Neuronal stem cell (in vitro differentiated cells): ENCODE data around the gene TRERF1.

ENCODE experiments used
- DNase-seq: peaks from one replicate; pipeline ENCODE4 v3.0.0-alpha.2; 2013; ENCODE audit warnings: low spot score
- H2AFZ ChIP-seq: one replicate; pipeline ENCODE4 v1.6.1; 2013; ENCODE audit warnings: mild to moderate bottlenecking, low read length, inconsistent platforms
- H2AK5ac ChIP-seq: 2 replicates; pipeline ENCODE4 v1.6.1; 2013; ENCODE audit warnings: low read depth, mild to moderate bottlenecking, inconsistent platforms, low read length, moderate library complexity, mixed read lengths
- H2BK120ac ChIP-seq: 2 replicates; pipeline ENCODE4 v1.6.1; 2013; ENCODE audit warnings: low read depth, mild to moderate bottlenecking, inconsistent platforms, low read length, moderate library complexity, mixed read lengths
- H2BK12ac ChIP-seq: one replicate; pipeline ENCODE4 v1.6.1; 2013; ENCODE audit warnings: low read length, inconsistent platforms
- H2BK15ac ChIP-seq: 2 replicates; pipeline ENCODE4 v1.6.1; 2013; ENCODE audit warnings: mild to moderate bottlenecking, low read length, inconsistent platforms, mixed read lengths
- H2BK5ac ChIP-seq: one replicate; pipeline ENCODE4 v1.6.1; 2013; ENCODE audit warnings: inconsistent platforms, mild to moderate bottlenecking, low read length, moderate library complexity
- H3K14ac ChIP-seq: one replicate; pipeline ENCODE4 v1.6.1; 2013; ENCODE audit warnings: low read length, inconsistent platforms
- H3K18ac ChIP-seq: 2 replicates; pipeline ENCODE4 v1.6.1; 2013; ENCODE audit warnings: low read length, inconsistent platforms
- H3K23ac ChIP-seq: 2 replicates; pipeline ENCODE4 v1.6.1; 2013; ENCODE audit warnings: low read depth, mild to moderate bottlenecking, mixed read lengths, low read length, inconsistent platforms; ENCODE audit not compliant: poor library complexity
- H3K27ac ChIP-seq: replicated peaks from 3 replicates; pipeline ENCODE4 v1.5.1; 2013; ENCODE audit warnings: low read length, inconsistent platforms
- H3K27me3 ChIP-seq, 3 experiments: 2 replicates each; pipeline ENCODE4 v1.6.1; 2013; ENCODE audit warnings: low read length in 3 of 3, mild to moderate bottlenecking in 2 of 3, inconsistent platforms in 1 of 3, low read depth in 1 of 3, mixed read lengths in 1 of 3, moderate library complexity in 1 of 3; ENCODE audit not compliant: control insufficient read depth in 3 of 3, insufficient read depth in 3 of 3
- H3K36me3 ChIP-seq, 2 donors: replicated peaks in 1 of 2; 2 replicates each; pipeline ENCODE4 v1.6.1; 2013; ENCODE audit warnings: low read length in 2 of 2; ENCODE audit not compliant: control insufficient read depth in 2 of 2, insufficient read depth in 2 of 2
- H3K4ac ChIP-seq: 2 replicates; pipeline ENCODE4 v1.6.1; 2013; ENCODE audit warnings: inconsistent platforms, mild to moderate bottlenecking, low read length, moderate library complexity
- H3K4me1 ChIP-seq, 2 donors: 1 replicate in 1 of 2; 2 replicates in 1 of 2; pipeline ENCODE4 v1.6.1; 2013; ENCODE audit warnings: low read length in 2 of 2, low read depth in 1 of 2; ENCODE audit not compliant: control insufficient read depth in 2 of 2, insufficient read depth in 1 of 2
- H3K4me2 ChIP-seq: one replicate; pipeline ENCODE4 v1.6.1; 2013; ENCODE audit warnings: mild to moderate bottlenecking, low read length, inconsistent platforms; ENCODE audit not compliant: insufficient read depth, poor library complexity, severe bottlenecking
- H3K4me3 ChIP-seq, 2 donors: 2 replicates each; pipeline ENCODE4 v1.5.1; 2013; ENCODE audit warnings: low read length in 2 of 2, mild to moderate bottlenecking in 2 of 2, inconsistent platforms in 1 of 2, moderate library complexity in 1 of 2
- H3K79me1 ChIP-seq: one replicate; pipeline ENCODE4 v1.6.1; 2013; ENCODE audit warnings: low read depth, mild to moderate bottlenecking, inconsistent platforms, low read length, moderate library complexity
- H3K9ac ChIP-seq: one replicate; pipeline ENCODE4 v1.6.1; 2013; ENCODE audit warnings: mild to moderate bottlenecking, low read depth, low read length, inconsistent platforms; ENCODE audit not compliant: poor library complexity
- H3K9me3 ChIP-seq, 2 donors: replicated peaks in 1 of 2; 2 replicates each; pipeline versions ENCODE3 to v1.6.1; 2013; ENCODE audit warnings: low read length in 2 of 2, mild to moderate bottlenecking in 2 of 2, inconsistent platforms in 1 of 2, low read depth in 1 of 2, mixed read lengths in 1 of 2, moderate library complexity in 1 of 2; ENCODE audit not compliant: control insufficient read depth in 2 of 2, insufficient read depth in 1 of 2
- H4K8ac ChIP-seq: one replicate; pipeline ENCODE4 v1.6.1; 2013; ENCODE audit warnings: low read depth, mild to moderate bottlenecking, inconsistent platforms, low read length, moderate library complexity
- H4K91ac ChIP-seq: one replicate; pipeline ENCODE4 v1.6.1; 2013; ENCODE audit warnings: low read length, low read depth, mild to moderate bottlenecking, inconsistent platforms; ENCODE audit not compliant: poor library complexity
- WGBS, 2 donors: extraction: QIAGEN DNeasy Blood & Tissue Kit; methylation state at CpG; one replicate each; pipeline ENCODE4 v1.1.7; 2013; ENCODE audit warnings: missing lambda C conversion rate in 2 of 2, mixed read lengths in 1 of 2; ENCODE audit not compliant: insufficient read length in 2 of 2, insufficient replicate concordance in 1 of 2; ENCODE audit errors: extremely low coverage in 2 of 2; 5-methylcytosine and 5-hydroxymethylcytosine counted together

The TRERF1 gene

DNA sequence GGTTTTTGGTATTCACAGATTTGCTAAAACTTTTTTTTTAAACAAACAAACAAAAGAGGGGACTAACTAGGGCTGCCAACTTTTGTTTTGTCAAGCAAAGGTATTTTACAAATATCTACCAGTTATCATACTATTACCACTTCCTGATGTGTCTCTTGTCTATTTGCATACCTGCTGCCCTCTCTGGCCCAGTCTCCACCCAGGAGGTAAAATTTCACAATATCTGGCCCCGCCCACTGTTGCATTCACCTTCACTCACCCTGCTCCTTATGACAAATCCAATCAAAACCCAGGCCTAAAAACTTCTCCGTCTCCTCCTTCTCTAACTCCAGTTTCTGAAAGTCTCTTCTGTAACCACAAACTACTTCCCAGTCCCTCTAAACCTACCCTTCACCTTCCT lies 82.2 kb downstream of the TRERF1 start:
- Histone ChIP-seq H2BK5ac (no peak overlapping the region), H3K4me3 (no peak overlapping the region), H3K27ac (no peak overlapping the region), H3K14ac (no peak overlapping the region), H3K4me2 (no peak overlapping the region), H3K18ac (no peak overlapping the region), H4K91ac (no peak overlapping the region), H3K36me3 (no peaks in the 10 kb centered on the region), H2AK5ac (no peak overlapping the region), H3K9me3 (peaks cover 0 to 3% of the 10 kb centered on the region in 2 donors), H3K4ac (no peak overlapping the region), H3K27me3 (no peaks in the 10 kb centered on the region), H3K4me1 (peaks cover 2 to 8% of the 10 kb centered on the region in 2 donors), H2BK120ac (no peak overlapping the region), H2AFZ (no peak overlapping the region), H3K79me1 (peaks cover 9% of the 10 kb centered on the region), H2BK12ac (no peak overlapping the region), H3K23ac (no peak overlapping the region), H3K9ac (no peak overlapping the region), H2BK15ac (no peak overlapping the region), H4K8ac (no peak overlapping the region)
- no CpG with 5 or more reads among the region's 2 CpGs for WGBS, 2 donors
- DNase-seq: no peak

DNA sequence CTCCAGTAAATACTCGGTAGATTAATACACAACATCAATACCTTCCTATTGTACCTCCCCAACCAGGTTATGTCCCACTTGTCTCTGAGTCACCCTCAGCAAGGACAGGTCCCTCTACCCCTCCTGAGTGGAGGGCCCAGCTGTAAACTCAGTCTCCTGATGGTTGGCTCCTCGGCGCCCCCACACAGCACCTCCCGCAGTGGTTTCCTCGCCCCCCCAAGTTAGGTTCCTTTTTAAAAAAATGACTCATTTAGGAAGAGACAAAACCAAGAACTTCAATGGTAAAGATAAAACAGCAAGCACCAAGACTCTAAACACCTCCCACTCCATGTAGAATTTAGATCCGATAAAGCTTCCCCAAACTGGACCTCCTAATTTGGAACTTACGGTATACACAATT lies 83.5 kb downstream of the TRERF1 start:
- H4K91ac ChIP-seq: no peak overlapping the region
- no peak overlapping the region for H2BK5ac ChIP-seq
- H3K36me3 ChIP-seq: no peaks in the 10 kb centered on the region
- H3K23ac ChIP-seq: no peak overlapping the region
- no peak for DNase-seq
- no peak overlapping the region for H3K4me3 ChIP-seq
- H3K79me1 ChIP-seq: peaks cover 5% of the 10 kb centered on the region
- H3K27ac ChIP-seq: no peak overlapping the region
- no CpG with 5 or more reads among the region's 7 CpGs for WGBS, 2 donors
- no peak overlapping the region for H3K4ac ChIP-seq
- H2BK12ac ChIP-seq: no peak overlapping the region
- H2AFZ ChIP-seq: no peak overlapping the region
- H2BK15ac ChIP-seq: no peak overlapping the region
- H4K8ac ChIP-seq: no peak overlapping the region
- peaks cover 2 to 8% of the 10 kb centered on the region in 2 donors for H3K4me1 ChIP-seq
- H2BK120ac ChIP-seq: no peak overlapping the region
- peaks cover 0 to 3% of the 10 kb centered on the region in 2 donors for H3K9me3 ChIP-seq
- H3K27me3 ChIP-seq: no peaks in the 10 kb centered on the region
- no peak overlapping the region for H2AK5ac ChIP-seq
- H3K4me2 ChIP-seq: no peak overlapping the region
- no peak overlapping the region for H3K9ac ChIP-seq
- H3K18ac ChIP-seq: no peak overlapping the region
- H3K14ac ChIP-seq: no peak overlapping the region

DNA sequence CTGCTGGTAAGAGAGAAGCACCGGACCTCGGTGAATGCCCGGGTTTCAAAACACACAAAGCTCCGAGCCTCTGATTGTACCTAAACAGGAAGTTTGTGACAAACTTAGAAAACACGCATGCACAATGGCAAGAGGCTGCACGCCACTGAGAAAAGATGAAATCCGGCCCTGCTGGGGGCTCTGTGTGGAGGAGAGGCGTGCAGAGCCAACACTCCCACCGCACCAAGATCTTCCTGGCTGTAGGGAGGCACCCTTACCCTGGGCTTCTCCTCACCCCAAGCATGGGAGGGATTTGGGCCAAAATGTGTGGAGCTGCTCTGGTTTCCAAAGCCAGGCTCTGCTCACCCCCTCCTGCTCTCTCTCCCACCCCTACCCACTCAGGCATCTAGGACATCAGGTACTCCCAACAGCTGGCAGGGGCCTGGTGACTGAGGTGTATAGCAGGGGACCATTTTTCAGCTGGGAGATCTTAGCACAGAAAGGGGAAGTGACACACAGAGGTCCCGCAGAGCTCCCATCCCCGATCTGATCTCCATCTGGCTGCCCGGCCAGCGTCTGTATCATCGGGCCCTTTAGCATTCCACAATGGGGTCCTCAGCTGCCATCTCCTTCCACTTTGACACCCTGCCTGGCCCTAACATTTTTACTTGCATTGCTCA lies 84.2 kb downstream of the TRERF1 start:
- Histone ChIP-seq H3K27ac (no peak overlapping the region), H3K23ac (no peak overlapping the region), H3K4me2 (no peak overlapping the region), H2AK5ac (no peak overlapping the region), H3K9me3 (no peaks in the 10 kb centered on the region), H3K27me3 (no peaks in the 10 kb centered on the region), H2BK120ac (no peak overlapping the region), H4K91ac (no peak overlapping the region), H4K8ac (no peak overlapping the region), H2BK5ac (no peak overlapping the region), H3K4me3 (no peak overlapping the region), H3K4ac (no peak overlapping the region), H3K9ac (no peak overlapping the region), H2BK12ac (no peak overlapping the region), H3K79me1 (peaks cover 5% of the 10 kb centered on the region), H3K36me3 (no peaks in the 10 kb centered on the region), H3K14ac (no peak overlapping the region), H2AFZ (no peak overlapping the region), H3K18ac (peak overlapping the region; percentile 11), H3K4me1 (peaks cover 2 to 8% of the 10 kb centered on the region in 2 donors), H2BK15ac (no peak overlapping the region)
- no peak for DNase-seq
- no CpG with 5 or more reads among the region's 14 CpGs for WGBS, 2 donors

DNA sequence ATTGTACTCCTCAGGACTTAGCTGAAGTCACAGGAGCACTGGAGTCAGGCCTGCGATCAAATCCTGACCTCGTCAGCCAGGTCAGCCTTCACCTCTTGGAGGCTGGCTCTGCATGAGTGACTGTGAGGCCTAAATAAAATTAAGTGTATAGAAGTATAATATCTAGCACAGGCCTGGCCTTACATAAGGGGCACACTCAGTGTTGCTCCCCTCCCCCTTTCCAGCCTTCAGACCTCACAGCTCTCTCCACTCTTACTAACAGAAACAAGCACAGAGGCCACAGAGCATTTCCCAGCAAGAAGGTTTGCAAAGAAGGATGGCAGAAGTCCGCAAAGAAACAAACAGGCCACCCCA lies 84.8 kb downstream of the TRERF1 start:
- no peak overlapping the region for H2AFZ ChIP-seq
- H3K9me3 ChIP-seq: no peaks in the 10 kb centered on the region
- no peak overlapping the region for H3K4ac ChIP-seq
- peaks cover 5% of the 10 kb centered on the region for H3K79me1 ChIP-seq
- no peak overlapping the region for H3K23ac ChIP-seq
- no peak overlapping the region for H3K27ac ChIP-seq
- no peaks in the 10 kb centered on the region for H3K36me3 ChIP-seq
- no peak for DNase-seq
- H3K4me3 ChIP-seq: no peak overlapping the region
- H3K4me2 ChIP-seq: no peak overlapping the region
- no peak overlapping the region for H2BK5ac ChIP-seq
- no peak overlapping the region for H2BK12ac ChIP-seq
- no peak overlapping the region for H3K18ac ChIP-seq
- no peak overlapping the region for H3K9ac ChIP-seq
- H3K27me3 ChIP-seq: no peaks in the 10 kb centered on the region
- no peak overlapping the region for H4K8ac ChIP-seq
- H3K14ac ChIP-seq: no peak overlapping the region
- no peak overlapping the region for H4K91ac ChIP-seq
- peaks cover 2 to 8% of the 10 kb centered on the region in 2 donors for H3K4me1 ChIP-seq
- no peak overlapping the region for H2AK5ac ChIP-seq
- H2BK120ac ChIP-seq: no peak overlapping the region
- H2BK15ac ChIP-seq: no peak overlapping the region
- no CpG with 5 or more reads among the region's 3 CpGs for WGBS, 2 donors
